ENCODE results near the gene KIF18B. TPM values are rescaled to one million over a fixed set of nuclear protein-coding genes. Genes with fewer than 3 reads are reported as not detected.

The KIF18B gene
- total RNA-seq, 1 experiment from 2014 or later: 17.9 TPM

DNA sequence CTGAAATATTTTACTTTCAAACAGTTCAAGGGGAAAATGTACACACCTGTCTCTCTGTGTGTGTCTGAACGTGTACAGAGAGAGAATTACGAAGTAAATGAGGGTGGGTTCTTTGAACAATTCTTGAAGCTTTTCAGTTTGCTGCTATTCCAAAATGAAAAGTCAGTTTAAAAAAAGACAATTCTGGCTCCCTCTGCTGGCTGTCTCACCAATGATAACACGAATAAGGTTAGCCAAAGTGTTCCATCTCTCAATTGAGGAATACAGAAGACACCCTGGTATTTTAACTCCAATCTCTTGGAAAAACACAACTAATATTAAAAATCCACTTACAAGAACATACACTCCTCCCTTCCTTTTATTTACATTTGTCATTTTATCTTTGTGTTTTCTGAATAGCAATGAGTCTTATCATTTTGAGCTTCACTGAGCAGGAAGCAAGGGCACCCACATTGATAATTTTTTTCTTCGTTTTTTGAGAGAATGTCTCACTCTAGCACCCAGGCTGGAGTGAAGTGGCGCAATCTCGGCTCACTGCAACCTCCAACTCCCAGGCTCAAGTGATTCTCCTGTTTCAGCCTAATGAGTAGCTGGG, 68.8 kb downstream of the KIF18B start:
- peak; percentile 65 for DNase-seq
- Histone ChIP-seq H3K27me3 (ENCODE audit: control insufficient read depth, insufficient read depth, low read length) (no peaks in the 10 kb centered on the region), H3K4me3 (ENCODE audit: insufficient read depth, low read depth, low read length) (no peak overlapping the region), H3K36me3 (replicated peaks; ENCODE audit: control insufficient read depth, insufficient read depth, low read length) (peaks cover 24% of the 10 kb centered on the region)

DNA sequence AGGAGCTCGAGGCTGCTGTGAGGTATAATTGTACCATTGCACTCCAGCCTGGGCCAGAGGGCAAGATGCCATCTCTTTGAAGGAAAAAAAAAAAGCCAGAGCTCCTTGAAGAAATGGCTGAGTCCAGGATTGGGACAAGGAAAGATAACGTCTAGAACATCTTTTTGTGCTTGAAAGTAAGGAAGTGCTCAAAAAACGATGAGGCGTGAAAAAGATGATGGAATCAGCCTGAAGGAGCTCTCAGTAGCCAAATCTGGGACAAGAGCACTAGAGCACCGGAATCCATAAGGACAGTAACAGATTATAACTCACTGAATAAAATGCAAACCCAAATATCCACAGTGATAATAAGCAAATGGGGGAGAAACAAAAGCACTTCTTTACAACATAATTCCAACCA, 70.5 kb downstream of the KIF18B start:
- DNase-seq: no peak
- Histone ChIP-seq H3K27me3 (ENCODE audit: control insufficient read depth, insufficient read depth, low read length) (no peaks in the 10 kb centered on the region), H3K4me3 (ENCODE audit: insufficient read depth, low read depth, low read length) (no peak overlapping the region), H3K36me3 (replicated peaks; ENCODE audit: control insufficient read depth, insufficient read depth, low read length) (peaks cover 26% of the 10 kb centered on the region)

GRCh38 chr17:44875761-44876160, 71.8 kb downstream of the KIF18B start:
- no peak for DNase-seq
- Histone ChIP-seq H3K4me3 (ENCODE audit: insufficient read depth, low read depth, low read length) (no peak overlapping the region), H3K36me3 (replicated peaks; ENCODE audit: control insufficient read depth, insufficient read depth, low read length) (peaks cover 31% of the 10 kb centered on the region), H3K27me3 (ENCODE audit: control insufficient read depth, insufficient read depth, low read length) (no peaks in the 10 kb centered on the region)

Other genes starting within 250 kb of the KIF18B start
- 21.0 and 30.4 TPM in 2 replicates for gene DBF4B, start 239.1 kb downstream of the KIF18B start, total RNA-seq (2014; rRNA removed; shearing (Covaris generic))
- 0.45 and 1.2 TPM in 2 replicates for gene ADAM11, start 188.8 kb downstream of the KIF18B start, total RNA-seq (2014; rRNA removed; shearing (Covaris generic))
- 23.1 and 32.7 TPM in 2 replicates for gene GJC1, start 117.5 kb downstream of the KIF18B start, total RNA-seq (2014; rRNA removed; shearing (Covaris generic))
- not detected in 2 replicates for gene HIGD1B, start 99.9 kb downstream of the KIF18B start, total RNA-seq (2014; rRNA removed; shearing (Covaris generic))
- gene EFTUD2, start 48.3 kb downstream of the KIF18B start, total RNA-seq (2014; rRNA removed; shearing (Covaris generic)): 122 and 137 TPM in 2 replicates
- 0.10 and 0.85 TPM in 2 replicates for gene GFAP, start 32.3 kb downstream of the KIF18B start, total RNA-seq (2014; rRNA removed; shearing (Covaris generic))
- gene C1QL1, start 20.5 kb upstream of the KIF18B start, total RNA-seq (2014; rRNA removed; shearing (Covaris generic)): 12.7 and 17.3 TPM in 2 replicates
- gene DCAKD, start 103.9 kb upstream of the KIF18B start, total RNA-seq (2014; rRNA removed; shearing (Covaris generic)): 70.7 and 71.5 TPM in 2 replicates
- gene NMT1, start 113.5 kb upstream of the KIF18B start, total RNA-seq (2014; rRNA removed; shearing (Covaris generic)): 111 and 115 TPM in 2 replicates
- gene PLCD3, start 184.7 kb upstream of the KIF18B start, total RNA-seq (2014; rRNA removed; shearing (Covaris generic)): 24.1 and 28.6 TPM in 2 replicates
- 1.5 and 6.0 TPM in 2 replicates for gene ACBD4, start 187.9 kb upstream of the KIF18B start, total RNA-seq (2014; rRNA removed; shearing (Covaris generic))
- 4.1 and 4.6 TPM in 2 replicates for gene HEXIM1, start 200.7 kb upstream of the KIF18B start, total RNA-seq (2014; rRNA removed; shearing (Covaris generic))
- 11.5 and 11.9 TPM in 2 replicates for gene HEXIM2, start 214.1 kb upstream of the KIF18B start, total RNA-seq (2014; rRNA removed; shearing (Covaris generic))